Thyroid gland (tissue), 4 donors: ENCODE measurements around the gene MGAT5. TPM values are rescaled to one million over a fixed set of nuclear protein-coding genes. Genes with fewer than 3 reads are reported as not detected.

Source experiments
- DNase-seq, 2 donors: peaks; one replicate each; pipeline ENCODE4 v3.0.0-alpha.2; 2019
- H3K27ac ChIP-seq, 3 donors: fragments of 200-600 bp; sonication (generic); 1 replicate in 2 of 3; 2 replicates in 1 of 3; pipeline ENCODE4 v1.5.1; 2016 to 2019; ENCODE audit warnings: mild to moderate bottlenecking in 1 of 3, moderate library complexity in 1 of 3
- H3K27me3 ChIP-seq: fragments of 200-600 bp; sonication (generic); one replicate; pipeline ENCODE4 v1.5.1; 2019
- H3K36me3 ChIP-seq, 2 donors: fragments of 200-600 bp; sonication (generic); one replicate each; pipeline ENCODE4 v1.5.1; 2016 to 2019
- H3K4me1 ChIP-seq, 2 donors: fragments of 200-600 bp; sonication (generic); one replicate each; pipeline ENCODE4 v1.5.1; 2017 to 2019
- H3K4me3 ChIP-seq, 3 donors: fragments of 200-600 bp; sonication (generic); replicated peaks in 1 of 3; 1 replicate in 2 of 3; 2 replicates in 1 of 3; pipeline ENCODE4 v1.5.1; 2016; ENCODE audit warnings: mild to moderate bottlenecking in 1 of 3
- H3K9me3 ChIP-seq: fragments of 200-600 bp; sonication (generic); one replicate; pipeline ENCODE4 v1.5.1; 2017
- POLR2A ChIP-seq, 2 donors: fragments of 450-650 bp; IDR thresholded peaks; one replicate each; pipeline ENCODE4 v1.6.1; 2017; ENCODE audit warnings: antibody characterized with exemption in 2 of 2, mild to moderate bottlenecking in 2 of 2, moderate library complexity in 1 of 2
- WGBS, 2 donors: methylation state at CpG; one replicate each; pipeline ENCODE4 v1.1.5; 2017; 5-methylcytosine and 5-hydroxymethylcytosine counted together
- intact Hi-C: fragments of 100-400 bp; cut with DNase I; formaldehyde crosslinking; loops from one replicate; pipeline ENCODE4 v1.15.1; 2023
- total RNA-seq, 4 donors: library from RNA; depleted of rRNA; stranded (reverse); fragments of >200 nt; gene quantifications; one replicate each; pipeline ENCODE4 v1.2.3, GENCODE V29; 2016
- TF ChIP-seq, protein P1 (sequence below), 6 experiments: fragments of 200-600 bp in 3 of 6; fragments of 450-650 bp in 3 of 6; sonication (generic) in 3 of 6; IDR thresholded peaks; one replicate each; pipeline ENCODE4 v1.5.1; 2016 to 2019; ENCODE audit warnings: antibody characterized with exemption in 6 of 6, mild to moderate bottlenecking in 2 of 6, inconsistent platforms in 1 of 6, moderate library complexity in 1 of 6

MGAT5 gene
- total RNA-seq, 4 donors from 2014 or later, result 47.5 to 64.4 (median 50.4) TPM

- H3K27ac ChIP-seq, result no peak overlapping the region
- intact Hi-C loops, result no loop called here
- no peaks in the 10 kb centered on the region for H3K9me3 ChIP-seq
- H3K27me3 ChIP-seq, result no peaks in the 10 kb centered on the region
- WGBS, 2 donors, result 24 to 69% methylated on average over 1 of the region's 1 CpG
- H3K4me1 ChIP-seq, result peaks cover 0 to 3% of the 10 kb centered on the region in 2 donors
- H3K4me3 ChIP-seq, result no peak overlapping the region
- no peak for DNase-seq
- TF ChIP-seq, protein P1, sequence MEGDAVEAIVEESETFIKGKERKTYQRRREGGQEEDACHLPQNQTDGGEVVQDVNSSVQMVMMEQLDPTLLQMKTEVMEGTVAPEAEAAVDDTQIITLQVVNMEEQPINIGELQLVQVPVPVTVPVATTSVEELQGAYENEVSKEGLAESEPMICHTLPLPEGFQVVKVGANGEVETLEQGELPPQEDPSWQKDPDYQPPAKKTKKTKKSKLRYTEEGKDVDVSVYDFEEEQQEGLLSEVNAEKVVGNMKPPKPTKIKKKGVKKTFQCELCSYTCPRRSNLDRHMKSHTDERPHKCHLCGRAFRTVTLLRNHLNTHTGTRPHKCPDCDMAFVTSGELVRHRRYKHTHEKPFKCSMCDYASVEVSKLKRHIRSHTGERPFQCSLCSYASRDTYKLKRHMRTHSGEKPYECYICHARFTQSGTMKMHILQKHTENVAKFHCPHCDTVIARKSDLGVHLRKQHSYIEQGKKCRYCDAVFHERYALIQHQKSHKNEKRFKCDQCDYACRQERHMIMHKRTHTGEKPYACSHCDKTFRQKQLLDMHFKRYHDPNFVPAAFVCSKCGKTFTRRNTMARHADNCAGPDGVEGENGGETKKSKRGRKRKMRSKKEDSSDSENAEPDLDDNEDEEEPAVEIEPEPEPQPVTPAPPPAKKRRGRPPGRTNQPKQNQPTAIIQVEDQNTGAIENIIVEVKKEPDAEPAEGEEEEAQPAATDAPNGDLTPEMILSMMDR (IDR thresholded peaks at IDR 0.05), result no peak
- no peak for TF ChIP-seq POLR2A (IDR thresholded peaks at IDR 0.05)
- no peaks in the 10 kb centered on the region for H3K36me3 ChIP-seq
These were observed 81.7 kb downstream of the MGAT5 start for GRCh38 chr2:134335601-134336000.

DNA sequence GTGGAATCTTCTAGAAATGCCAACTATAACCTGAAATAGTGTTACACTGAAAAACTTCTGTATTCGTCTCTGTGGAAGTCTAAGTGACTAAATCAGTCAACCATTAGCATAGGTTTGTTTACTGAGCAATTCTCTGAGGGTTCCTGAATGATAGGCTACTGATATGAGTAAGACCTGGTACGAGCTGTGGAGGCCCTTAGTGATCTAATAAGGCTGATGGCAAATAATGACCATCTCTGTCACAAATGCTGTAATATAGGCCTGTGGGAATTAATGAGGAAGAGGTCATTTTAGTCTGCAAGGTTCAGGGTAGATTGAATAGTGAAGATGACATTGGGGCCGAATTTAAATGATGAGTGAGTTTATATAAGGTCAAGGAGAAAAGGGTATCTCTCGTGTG lies 82.5 kb downstream of the MGAT5 start:
- H3K4me1 ChIP-seq, result peaks cover 0 to 3% of the 10 kb centered on the region in 2 donors
- H3K9me3 ChIP-seq, result no peaks in the 10 kb centered on the region
- 71% methylated on average over 4 of the region's 4 CpGs for WGBS, 2 donors
- H3K27me3 ChIP-seq, result no peaks in the 10 kb centered on the region
- TF ChIP-seq, protein P1 (IDR thresholded peaks at IDR 0.05), result no peak
- no peak for TF ChIP-seq POLR2A (IDR thresholded peaks at IDR 0.05)
- H3K4me3 ChIP-seq, result no peak overlapping the region
- no peak overlapping the region for H3K27ac ChIP-seq
- intact Hi-C loops, result no loop called here
- DNase-seq, result no peak
- no peaks in the 10 kb centered on the region for H3K36me3 ChIP-seq

- TF ChIP-seq, protein P1 (IDR thresholded peaks at IDR 0.05), result no peak
- no peak for TF ChIP-seq POLR2A (IDR thresholded peaks at IDR 0.05)
- WGBS, 2 donors, result 93 to 96% methylated on average over 3 of the region's 3 CpGs
- Histone ChIP-seq H3K4me3 (no peak overlapping the region), H3K27ac (no peak overlapping the region), H3K4me1 (peaks cover 0 to 3% of the 10 kb centered on the region in 2 donors), H3K9me3 (no peaks in the 10 kb centered on the region), H3K36me3 (no peaks in the 10 kb centered on the region), H3K27me3 (no peaks in the 10 kb centered on the region)
- no peak for DNase-seq
- intact Hi-C loops, result no loop called here
These were observed 83.0 kb downstream of the MGAT5 start for GRCh38 chr2:134336921-134337320.

DNA sequence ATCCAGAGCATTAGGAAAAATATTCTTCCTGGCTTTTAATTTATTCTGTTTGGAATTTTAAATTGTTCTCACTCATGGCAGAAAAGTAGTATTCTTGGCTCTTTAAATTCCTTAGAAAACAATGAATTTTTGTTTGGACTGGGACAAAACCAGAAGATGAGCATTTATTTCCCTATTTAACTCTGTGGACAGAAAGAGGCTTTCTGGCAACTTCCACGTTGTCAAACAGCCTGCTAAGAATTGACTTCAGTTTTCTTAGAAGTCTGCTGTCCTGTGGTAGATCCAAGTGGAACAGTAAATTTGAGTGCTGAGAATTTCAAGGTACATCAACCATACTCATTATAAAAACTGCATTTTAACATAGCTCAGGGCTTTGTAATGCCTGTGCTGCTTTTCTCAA lies 83.8 kb downstream of the MGAT5 start:
- TF ChIP-seq, protein P1 (IDR thresholded peaks at IDR 0.05), result no peak
- TF ChIP-seq POLR2A (IDR thresholded peaks at IDR 0.05), result no peak
- intact Hi-C loops, result no loop called here
- no peaks in the 10 kb centered on the region for H3K36me3 ChIP-seq
- no peaks in the 10 kb centered on the region for H3K9me3 ChIP-seq
- no peaks in the 10 kb centered on the region for H3K27me3 ChIP-seq
- H3K27ac ChIP-seq, result no peak overlapping the region
- WGBS, 2 donors, result 43 to 68% methylated on average over 1 of the region's 1 CpG
- peaks cover 0 to 3% of the 10 kb centered on the region in 2 donors for H3K4me1 ChIP-seq
- no peak overlapping the region for H3K4me3 ChIP-seq
- no peak for DNase-seq

DNA sequence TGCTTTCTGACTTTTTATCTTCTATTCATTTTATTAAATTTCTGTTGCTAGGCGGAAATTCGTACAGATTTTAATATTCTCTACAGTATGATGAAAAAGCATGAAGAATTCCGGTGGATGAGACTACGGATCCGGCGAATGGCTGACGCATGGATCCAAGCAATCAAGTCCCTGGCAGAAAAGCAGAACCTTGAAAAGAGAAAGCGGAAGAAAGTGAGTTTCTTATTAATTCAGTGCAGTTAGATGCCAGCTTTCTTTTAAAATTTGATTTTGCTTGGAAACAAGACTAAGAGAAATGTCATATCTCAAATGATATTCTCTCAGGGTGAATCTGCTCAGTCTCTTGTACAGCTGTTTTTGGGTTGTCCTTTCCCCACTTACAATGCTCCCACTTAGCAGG lies 84.3 kb downstream of the MGAT5 start:
- H3K27ac ChIP-seq, result no peak overlapping the region

More for the DNA sequence above, 84.3 kb downstream of the MGAT5 start:
- Histone ChIP-seq H3K9me3 (no peaks in the 10 kb centered on the region), H3K4me3 (no peak overlapping the region), H3K27me3 (no peaks in the 10 kb centered on the region), H3K4me1 (peaks cover 0 to 3% of the 10 kb centered on the region in 2 donors), H3K36me3 (no peaks in the 10 kb centered on the region)
- intact Hi-C loops, result no loop called here
- WGBS, 2 donors, result 82 to 91% methylated on average over 8 of the region's 8 CpGs
- TF ChIP-seq POLR2A (IDR thresholded peaks at IDR 0.05), result no peak
- TF ChIP-seq, protein P1 (IDR thresholded peaks at IDR 0.05), result no peak
- no peak for DNase-seq
